Stimulated activated CD8-positive, alpha-beta memory T cell treated with anti-CD3 and anti-CD28 coated beads, Interleukin-4, amount 100 ng/mL, for 24 hours (primary cell): ENCODE data around the gene ENTPD2.
A peak's percentile ranks its signal among the peaks of the same experiment; 100 is the strongest.

ENCODE experiments used
- DNase-seq: peaks from one replicate; pipeline ENCODE4 v3.0.0-alpha.2; 2020; ENCODE audit warnings: low read depth

Gene ENTPD2

GRCh38 chr9:137079401-137079787 lies 25.5 kb upstream of the ENTPD2 start:
- no peak for DNase-seq

- DNase-seq, result no peak
Observed at GRCh38 chr9:137078701-137079400, 25.0 kb upstream of the ENTPD2 start.

GRCh38 chr9:137077758-137078693 lies 24.2 kb upstream of the ENTPD2 start:
- peak; percentile 38 for DNase-seq

- DNase-seq, result peak; percentile 30
Observed at GRCh38 chr9:137077010-137077747, 23.3 kb upstream of the ENTPD2 start, which contains the start of gene UAP1L1. Gene UAP1L1, plus strand, starts transcription at chr9:137077517. Its CDS starts 16 bp downstream, at chr9:137077533.

GRCh38 chr9:137076636-137077009 lies 22.8 kb upstream of the ENTPD2 start:
- no peak for DNase-seq

GRCh38 chr9:137075275-137075775 lies 21.5 kb upstream of the ENTPD2 start:
- no peak for DNase-seq

GRCh38 chr9:137074657-137075274 lies 20.9 kb upstream of the ENTPD2 start:
- no peak for DNase-seq

GRCh38 chr9:137073992-137074399 lies 20.1 kb upstream of the ENTPD2 start:
- no peak for DNase-seq

- DNase-seq, result no peak
Observed at GRCh38 chr9:137071282-137071681, 17.4 kb upstream of the ENTPD2 start.

- DNase-seq, result no peak
Observed at GRCh38 chr9:137070906-137071275, 17.0 kb upstream of the ENTPD2 start.

GRCh38 chr9:137070201-137070905 lies 16.5 kb upstream of the ENTPD2 start, which contains the start of gene SAPCD2:
Gene SAPCD2, minus strand, starts transcription at chr9:137070557. Its CDS starts 97 bp downstream, at chr9:137070460.
- peak; percentile 74 for DNase-seq

- no peak for DNase-seq
Observed at GRCh38 chr9:137069508-137070091, 15.7 kb upstream of the ENTPD2 start.

- no peak for DNase-seq
Observed at GRCh38 chr9:137068539-137069507, 15.0 kb upstream of the ENTPD2 start.

- DNase-seq, result peak; percentile 75
Observed at GRCh38 chr9:137067860-137068538, 14.1 kb upstream of the ENTPD2 start.

- DNase-seq, result no peak
Observed at GRCh38 chr9:137066096-137066861, 12.4 kb upstream of the ENTPD2 start.

- no peak for DNase-seq
Observed at GRCh38 chr9:137065336-137065967, 11.6 kb upstream of the ENTPD2 start.

GRCh38 chr9:137064880-137065164 lies 11.0 kb upstream of the ENTPD2 start:
- DNase-seq, result no peak
